Heart left ventricle (tissue), 16 donors: Measurements from ENCODE around the gene MLLT10. TPM values are rescaled to one million over a fixed set of nuclear protein-coding genes. Genes with fewer than 3 reads are reported as not detected.
A peak's percentile ranks its signal among the peaks of the same experiment; 100 is the strongest.

Experiments
- ATAC-seq, 4 donors: fragments of 200-7000 bp; cut with Tn5 transposase; one replicate each; pipeline ENCODE4 v1.9.1; 2020 to 2022; ENCODE audit warnings: moderate library complexity in 4 of 4, mild to moderate bottlenecking in 3 of 4, moderate number of reproducible peaks in 1 of 4
- DNase-seq, 5 donors: peaks; one replicate each; pipeline ENCODE4 v3.0.0-alpha.2; 2020
- H3K27ac ChIP-seq, 12 donors: fragments of 200-600 bp; sonication (generic) in 4 of 12; one replicate each; pipeline versions ENCODE4 v1.5.0 to v1.8.0; 2016 to 2022; ENCODE audit warnings: mild to moderate bottlenecking in 2 of 12
- H3K27me3 ChIP-seq, 9 donors: fragments of 200-600 bp; sonication (generic) in 2 of 9; one replicate each; pipeline versions ENCODE4 v1.5.1 to v1.8.0; 2016 to 2022; ENCODE audit warnings: mild to moderate bottlenecking in 3 of 9
- H3K36me3 ChIP-seq, 9 donors: fragments of 200-600 bp; sonication (generic) in 2 of 9; one replicate each; pipeline versions ENCODE4 v1.5.0 to v1.8.0; 2018 to 2022; ENCODE audit warnings: mild to moderate bottlenecking in 2 of 9
- H3K4me1 ChIP-seq, 12 donors: fragments of 200-600 bp; sonication (generic) in 4 of 12; one replicate each; pipeline versions ENCODE4 v1.5.0 to v1.8.0; 2016 to 2022; ENCODE audit warnings: mild to moderate bottlenecking in 3 of 12
- H3K4me3 ChIP-seq, 12 donors: fragments of 200-600 bp; sonication (generic) in 4 of 12; one replicate each; pipeline versions ENCODE4 v1.5.0 to v1.8.0; 2017 to 2022; ENCODE audit warnings: mild to moderate bottlenecking in 9 of 12, moderate library complexity in 4 of 12
- H3K9me3 ChIP-seq, 12 donors: fragments of 200-600 bp; sonication (generic) in 4 of 12; one replicate each; pipeline versions ENCODE4 v1.5.0 to v1.8.0; 2016 to 2022; ENCODE audit warnings: mild to moderate bottlenecking in 1 of 12
- CTCF ChIP-seq, 12 donors: fragments of 200-600 bp; sonication (generic) in 4 of 12; IDR thresholded peaks; one replicate each; pipeline versions ENCODE4 v1.5.0 to v1.8.0; 2018 to 2022; ENCODE audit warnings: antibody characterized with exemption in 12 of 12, mild to moderate bottlenecking in 5 of 12
- POLR2A ChIP-seq, 2 donors: fragments of 450-650 bp; IDR thresholded peaks; one replicate each; pipeline ENCODE4 v1.6.1; 2017; ENCODE audit warnings: antibody characterized with exemption in 2 of 2, mild to moderate bottlenecking in 2 of 2, moderate library complexity in 2 of 2
- WGBS, 4 donors: extraction: QIAGEN DNeasy Blood & Tissue Kit in 2 of 4; methylation state at CpG; one replicate each; pipeline versions ENCODE4 v1.1.5 to v1.1.7; 2013 to 2018; 5-methylcytosine and 5-hydroxymethylcytosine counted together
- intact Hi-C, 10 donors: fragments of 100-400 bp; cut with DNase I; formaldehyde crosslinking; loops; one replicate each; pipeline versions ENCODE4 v1.11.1 to v1.14.2; 2022
- polyA plus RNA-seq, 2 donors: library from polyadenylated mRNA; stranded (reverse); fragments of 200-250 nt; gene quantifications; one replicate each; pipeline ENCODE4 v1.2.3, GENCODE V29; 2013
- total RNA-seq, 9 donors: library from RNA; depleted of rRNA in 2 of 9; stranded (reverse); fragments of >200 nt in 2 of 9; fragmentation: NEBNext Ultra II Directional in 3 of 9; extraction: Animal tissue kit (Norgen Biotek cat#: 25700) in 3 of 9; gene quantifications; one replicate each; pipeline versions ENCODE4 v1.1.0 to v1.2.4, GENCODE V29; 2016 to 2023
- donor health status: ischemic (EF 13 %, LVEDD 7.1; RV severe dilation, severe dysfunction).
- donor health status: healthy with polysubstance abuse.
- donor health status: DM: no; HTN: yes; CAD: no.
- donor health status: DM: no; HTN: no; CAD: no.
- donor health status: ischemic (EF 25% LVEDD 6.9; RV normal size, moderate dysfunction).
- donor health status: ischemic (EF 25% LVEDD 5.7; RV mildly dilated, moderate dysfunction).
- donor health status: healthy.
- donor health status: DM: yes; HTN: yes; CAD: no.
- donor health status: ischemic (EF 35%, LVEDD 5.7; RV mildly dilated, moderate dysfunction).
- donor health status: nonischemic (EF 11% LVEDD 7.7; RV severe dilation, severe dysfunction).
- donor health status: DM: yes; HTN: yes; CAD: no.
- donor health status: PGD.
- donor health status: ischemic (EF 29% LVEDD 5.4; RV normal size, mild dysfunction).
- donor health status: nonischemic (EF 23%, LVEDD 6.1; RV moderate dilation, normal function).

MLLT10 gene
- total and polyA plus RNA-seq, 11 donors = 16.0 to 30.7 (median 25.2) TPM

- Histone ChIP-seq H3K27ac (no peak overlapping the region), H3K36me3 (peaks cover 0 to 30% (median 8%) of the 10 kb centered on the region in 9 donors), H3K9me3 (peaks cover 0 to 10% (median 4%) of the 10 kb centered on the region in 12 donors), H3K4me3 (no peak overlapping the region), H3K27me3 (no peaks in the 10 kb centered on the region), H3K4me1 (peaks cover 0 to 16% (median 0%) of the 10 kb centered on the region in 12 donors)
- intact Hi-C loops = no loop called here
- peak in 1 of 4 donors; percentile 53 for ATAC-seq
- peak in 1 of 5 donors; percentile 38 for DNase-seq
- 84 to 94% (median 92%) methylated on average over 3 of the region's 3 CpGs for WGBS, 4 donors
- TF ChIP-seq POLR2A (IDR thresholded peaks at IDR 0.05) (no peak), CTCF (IDR thresholded peaks at IDR 0.05) (no peak)
Measured at GRCh38 chr10:21694631-21695030, 160.6 kb downstream of the MLLT10 start.

- Histone ChIP-seq H3K36me3 (peaks cover 0 to 25% (median 8%) of the 10 kb centered on the region in 9 donors), H3K27me3 (no peaks in the 10 kb centered on the region), H3K4me3 (no peak overlapping the region), H3K27ac (no peak overlapping the region), H3K9me3 (peaks cover 0 to 26% (median 18%) of the 10 kb centered on the region in 12 donors), H3K4me1 (peaks cover 0 to 11% (median 0%) of the 10 kb centered on the region in 12 donors)
- DNase-seq (no peak), ATAC-seq (peak in 2 of 4 donors; percentile 37 to 54)
- TF ChIP-seq POLR2A (IDR thresholded peaks at IDR 0.05) = no peak
- no peak for TF ChIP-seq CTCF (IDR thresholded peaks at IDR 0.05)
- intact Hi-C loops = no loop called here
Measured at GRCh38 chr10:21696302-21696701, 162.3 kb downstream of the MLLT10 start.

- TF ChIP-seq CTCF (IDR thresholded peaks at IDR 0.05) = no peak
- TF ChIP-seq POLR2A (IDR thresholded peaks at IDR 0.05) = no peak
- Histone ChIP-seq H3K36me3 (peaks cover 0 to 8% (median 0%) of the 10 kb centered on the region in 9 donors), H3K27ac (no peak overlapping the region), H3K4me3 (no peak overlapping the region), H3K4me1 (peaks cover 0 to 11% (median 0%) of the 10 kb centered on the region in 12 donors), H3K9me3 (peaks cover 0 to 34% (median 18%) of the 10 kb centered on the region in 12 donors), H3K27me3 (no peaks in the 10 kb centered on the region)
- intact Hi-C loops = no loop called here
- ATAC-seq (no peak), DNase-seq (no peak)
- 98 to 99% (median 98%) methylated on average over 3 of the region's 3 CpGs for WGBS, 4 donors
Measured at GRCh38 chr10:21699575-21699974, 165.5 kb downstream of the MLLT10 start.

- Histone ChIP-seq H3K27ac (no peak overlapping the region), H3K9me3 (peaks cover 0 to 34% (median 18%) of the 10 kb centered on the region in 12 donors), H3K27me3 (no peaks in the 10 kb centered on the region), H3K4me3 (no peak overlapping the region), H3K36me3 (peaks cover 0 to 8% (median 0%) of the 10 kb centered on the region in 9 donors), H3K4me1 (peaks cover 0 to 11% (median under 1%) of the 10 kb centered on the region in 12 donors)
- intact Hi-C loops = no loop called here
- WGBS, 4 donors = 96 to 99% (median 97%) methylated on average over 2 of the region's 2 CpGs
- DNase-seq (no peak), ATAC-seq (no peak)
- no peak for TF ChIP-seq CTCF (IDR thresholded peaks at IDR 0.05)
- TF ChIP-seq POLR2A (IDR thresholded peaks at IDR 0.05) = no peak
Measured at GRCh38 chr10:21700474-21700873, 166.4 kb downstream of the MLLT10 start.
